ENCODE data around the gene CSTB. TPM values are rescaled to one million over a fixed set of nuclear protein-coding genes. Genes with fewer than 3 reads are reported as not detected.

Gene CSTB, protein sequence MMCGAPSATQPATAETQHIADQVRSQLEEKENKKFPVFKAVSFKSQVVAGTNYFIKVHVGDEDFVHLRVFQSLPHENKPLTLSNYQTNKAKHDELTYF
- total RNA-seq = 52.3 and 85.7 TPM in 2 replicates

DNA sequence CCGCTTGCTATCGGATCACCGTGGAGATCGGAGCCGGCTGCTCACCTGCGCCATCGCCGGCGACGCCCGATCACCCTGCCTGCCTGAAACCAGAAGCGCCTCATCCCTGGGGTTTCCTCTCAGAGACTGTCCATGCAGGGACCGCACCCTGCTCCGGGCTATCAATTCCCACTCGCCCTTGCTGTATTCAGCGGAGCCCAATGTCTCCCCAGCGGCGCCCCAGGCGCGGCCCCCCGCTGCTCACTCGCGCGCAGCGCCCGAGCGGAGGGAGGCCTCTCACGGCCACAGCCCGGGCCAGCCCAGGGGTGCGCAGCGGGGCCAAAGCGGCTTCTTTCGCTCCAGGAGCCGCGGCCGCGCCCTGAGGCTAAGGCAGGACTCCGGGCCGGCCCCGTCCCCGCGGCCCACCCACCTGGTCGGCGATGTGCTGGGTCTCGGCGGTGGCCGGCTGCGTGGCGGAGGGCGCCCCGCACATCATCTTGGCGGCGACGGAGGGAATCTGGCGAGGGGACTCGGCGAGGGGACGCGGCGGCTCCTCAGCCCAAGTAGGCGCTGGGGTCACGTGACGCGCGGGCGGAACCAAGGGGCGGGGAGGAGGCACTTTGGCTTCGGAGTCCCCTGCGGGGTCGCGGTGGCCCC lies at the start of gene CSTB:
CSTB (minus strand) TSS at position 514 of the 636 bp plus-strand sequence; CDS start at position 475, 39 bp downstream.

DNA sequence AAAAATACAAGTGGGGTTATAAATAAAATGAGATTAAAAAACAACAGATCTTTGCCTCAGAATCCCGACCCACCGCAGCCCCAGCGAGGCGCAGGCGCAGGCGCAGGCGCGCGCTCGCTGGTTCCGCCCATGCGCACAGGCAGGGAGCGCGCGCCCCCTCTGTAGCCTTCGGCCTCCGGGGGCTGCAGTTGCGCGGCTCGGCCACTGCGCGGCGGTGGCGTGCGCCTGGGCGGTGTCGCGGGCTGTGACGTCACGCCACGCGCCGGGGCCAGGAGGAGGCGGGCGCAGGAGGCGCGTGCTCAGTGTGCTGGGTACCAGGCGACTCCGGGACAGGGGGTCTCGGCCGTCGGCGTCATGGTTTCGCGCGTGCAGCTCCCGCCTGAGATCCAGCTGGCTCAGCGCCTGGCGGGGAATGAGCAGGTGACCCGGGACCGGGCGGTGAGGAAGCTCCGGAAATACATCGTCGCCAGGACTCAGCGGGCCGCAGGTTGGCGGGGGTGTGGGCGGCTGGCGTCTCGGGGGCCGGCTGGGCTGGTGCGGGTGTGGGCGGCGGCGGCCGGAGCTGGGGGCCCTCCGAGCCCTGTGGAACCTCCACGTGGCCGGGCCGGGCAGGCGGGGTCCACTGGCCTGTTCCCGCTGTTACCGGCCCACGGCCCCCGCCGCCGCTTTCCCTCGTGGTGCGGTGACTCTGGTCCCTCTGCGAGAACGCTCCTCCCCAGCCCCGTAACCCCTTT lies 13.3 kb upstream of the CSTB start, which contains the start of gene RRP1:
RRP1 (plus strand) TSS at position 302 of the 734 bp plus-strand sequence; CDS start at position 355, 53 bp downstream.

Other genes starting within 250 kb of the CSTB start
- gene HSF2BP, start 116.8 kb downstream of the CSTB start, total RNA-seq = 6.2 and 8.5 TPM in 2 replicates
- 37.9 and 44.4 TPM in 2 replicates for gene RRP1B, start 116.7 kb downstream of the CSTB start, total RNA-seq
- 193 and 430 TPM in 2 replicates for gene PDXK, start 57.2 kb downstream of the CSTB start, total RNA-seq
- gene RRP1, start 13.3 kb upstream of the CSTB start, total RNA-seq = 28.7 and 41.9 TPM in 2 replicates
- 43.4 and 113 TPM in 2 replicates for gene AGPAT3, start 88.9 kb upstream of the CSTB start, total RNA-seq
- 19.8 and 33.4 TPM in 2 replicates for gene TRAPPC10, start 236.0 kb upstream of the CSTB start, total RNA-seq